ENCODE data around the gene SEC61A2.

DNA sequence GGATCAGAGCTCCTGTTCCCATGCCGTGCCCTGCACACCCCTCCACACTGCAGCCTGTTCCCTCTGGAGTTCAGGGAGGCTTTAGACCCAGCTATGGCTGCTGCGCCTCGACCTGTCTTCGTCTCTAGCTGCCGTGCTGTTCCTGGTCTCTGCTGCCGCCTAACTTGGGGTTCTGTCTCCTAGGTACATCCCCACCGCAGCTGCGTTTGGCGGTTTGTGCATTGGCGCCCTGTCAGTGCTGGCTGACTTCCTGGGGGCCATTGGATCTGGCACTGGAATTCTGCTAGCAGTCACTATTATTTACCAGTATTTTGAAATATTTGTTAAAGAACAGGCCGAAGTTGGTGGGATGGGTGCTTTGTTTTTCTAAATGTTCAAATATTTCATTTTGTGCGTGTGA, 34.6 kb downstream of the SEC61A2 start:
- TF ChIP-seq, protein P1, sequence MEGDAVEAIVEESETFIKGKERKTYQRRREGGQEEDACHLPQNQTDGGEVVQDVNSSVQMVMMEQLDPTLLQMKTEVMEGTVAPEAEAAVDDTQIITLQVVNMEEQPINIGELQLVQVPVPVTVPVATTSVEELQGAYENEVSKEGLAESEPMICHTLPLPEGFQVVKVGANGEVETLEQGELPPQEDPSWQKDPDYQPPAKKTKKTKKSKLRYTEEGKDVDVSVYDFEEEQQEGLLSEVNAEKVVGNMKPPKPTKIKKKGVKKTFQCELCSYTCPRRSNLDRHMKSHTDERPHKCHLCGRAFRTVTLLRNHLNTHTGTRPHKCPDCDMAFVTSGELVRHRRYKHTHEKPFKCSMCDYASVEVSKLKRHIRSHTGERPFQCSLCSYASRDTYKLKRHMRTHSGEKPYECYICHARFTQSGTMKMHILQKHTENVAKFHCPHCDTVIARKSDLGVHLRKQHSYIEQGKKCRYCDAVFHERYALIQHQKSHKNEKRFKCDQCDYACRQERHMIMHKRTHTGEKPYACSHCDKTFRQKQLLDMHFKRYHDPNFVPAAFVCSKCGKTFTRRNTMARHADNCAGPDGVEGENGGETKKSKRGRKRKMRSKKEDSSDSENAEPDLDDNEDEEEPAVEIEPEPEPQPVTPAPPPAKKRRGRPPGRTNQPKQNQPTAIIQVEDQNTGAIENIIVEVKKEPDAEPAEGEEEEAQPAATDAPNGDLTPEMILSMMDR (conservative IDR thresholded peaks at IDR 0.05), result no peak
- no peak for TF ChIP-seq EZH2 (IDR thresholded peaks at IDR 0.05; ENCODE audit: low read depth)
